Activated CD8-positive, alpha-beta memory T cell treated with anti-CD3 and anti-CD28 coated beads for 1 hour (primary cell): ENCODE data around the gene GET4.
"Not testable (repeated sequence)": the region's sequence is repeated elsewhere in the genome, so short reads cannot be mapped to it uniquely, and the experiment has no call there.

Source experiments
- DNase-seq, 2 donors: peaks; one replicate each; pipeline ENCODE4 v3.0.0-alpha.2; 2020; ENCODE audit warnings: low read depth in 1 of 2; ENCODE audit errors: extremely low read depth in 1 of 2

GET4 gene

GRCh38 chr7:868189-868486, 8.2 kb upstream of the GET4 start:
- DNase-seq: no peak

DNA sequence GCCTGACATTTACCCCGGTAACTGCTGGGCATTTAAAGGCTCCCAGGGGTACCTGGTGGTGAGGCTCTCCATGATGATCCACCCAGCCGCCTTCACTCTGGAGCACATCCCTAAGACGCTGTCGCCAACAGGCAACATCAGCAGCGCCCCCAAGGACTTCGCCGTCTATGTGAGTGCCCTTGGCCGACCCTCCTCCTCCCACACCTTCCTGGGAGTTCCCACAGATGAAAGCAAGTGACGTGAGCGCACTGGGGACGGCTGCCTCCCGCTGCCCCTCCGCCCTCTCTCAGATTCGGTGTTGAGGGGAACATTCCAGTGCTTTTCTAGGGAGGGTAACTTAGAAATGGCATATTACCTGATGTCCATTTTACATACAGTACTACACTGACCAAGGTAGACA, 7.0 kb upstream of the GET4 start:
- DNase-seq: no peak

GRCh38 chr7:871900-872537, 4.3 kb upstream of the GET4 start:
- DNase-seq: no peak

- not testable (repeated sequence) for DNase-seq
Observed at GRCh38 chr7:872685-873084, 3.7 kb upstream of the GET4 start.

- DNase-seq: peak in 1 of 2 donors; percentile 45
Observed at GRCh38 chr7:873367-874002, 2.9 kb upstream of the GET4 start.

DNA sequence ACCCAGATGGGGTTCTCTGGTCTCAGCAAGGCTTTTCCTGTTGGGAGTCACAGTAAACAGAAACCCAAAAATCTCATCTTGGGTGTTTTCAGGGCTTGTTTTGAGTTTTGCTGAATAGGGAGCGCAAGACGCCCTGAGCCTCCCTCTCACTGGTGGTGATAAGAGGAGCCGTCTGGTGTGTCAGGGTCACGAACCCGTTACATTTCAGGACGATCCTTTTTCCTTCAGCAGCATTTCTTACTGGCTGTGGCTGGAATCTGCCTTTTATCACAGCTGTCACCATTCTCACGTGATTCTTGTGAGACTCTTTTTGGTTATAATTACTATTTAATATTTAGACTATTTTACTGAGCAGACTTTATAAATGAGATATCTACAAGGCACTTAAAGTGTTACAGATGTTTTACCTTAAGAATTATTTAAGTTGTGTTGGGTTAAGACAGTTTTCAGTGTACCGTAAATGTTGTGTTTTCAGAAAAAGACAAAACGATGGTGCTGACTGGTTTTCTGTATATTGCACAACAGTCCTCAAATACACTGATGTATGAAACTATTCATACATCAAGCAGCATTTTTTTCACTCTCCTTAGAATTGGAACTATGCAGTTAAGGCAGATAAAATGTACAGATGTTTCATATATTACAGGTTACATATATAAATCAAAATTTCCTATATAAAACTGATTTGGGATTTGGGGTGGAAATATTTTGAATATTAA, 2.2 kb upstream of the GET4 start:
- no peak for DNase-seq

DNA sequence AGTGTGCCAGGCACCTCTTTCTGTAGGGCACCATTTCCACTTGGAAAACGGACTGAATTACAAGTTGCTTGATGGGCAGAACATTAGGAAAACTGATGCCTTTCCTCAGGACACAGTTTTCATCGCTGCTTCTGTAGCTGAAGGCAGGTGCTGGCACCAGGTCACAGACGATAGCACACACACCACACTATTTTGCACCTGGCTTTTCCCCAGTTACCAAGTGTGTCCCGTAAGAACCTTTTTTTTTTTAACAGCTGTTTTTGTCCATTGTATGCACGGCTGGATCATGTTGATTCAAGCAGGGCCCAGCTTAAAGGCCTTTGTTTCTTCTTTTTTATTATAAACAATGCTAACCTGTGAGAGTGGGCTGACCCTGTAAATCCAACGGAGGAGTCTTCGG, 1.3 kb upstream of the GET4 start:
- DNase-seq: no peak

DNA sequence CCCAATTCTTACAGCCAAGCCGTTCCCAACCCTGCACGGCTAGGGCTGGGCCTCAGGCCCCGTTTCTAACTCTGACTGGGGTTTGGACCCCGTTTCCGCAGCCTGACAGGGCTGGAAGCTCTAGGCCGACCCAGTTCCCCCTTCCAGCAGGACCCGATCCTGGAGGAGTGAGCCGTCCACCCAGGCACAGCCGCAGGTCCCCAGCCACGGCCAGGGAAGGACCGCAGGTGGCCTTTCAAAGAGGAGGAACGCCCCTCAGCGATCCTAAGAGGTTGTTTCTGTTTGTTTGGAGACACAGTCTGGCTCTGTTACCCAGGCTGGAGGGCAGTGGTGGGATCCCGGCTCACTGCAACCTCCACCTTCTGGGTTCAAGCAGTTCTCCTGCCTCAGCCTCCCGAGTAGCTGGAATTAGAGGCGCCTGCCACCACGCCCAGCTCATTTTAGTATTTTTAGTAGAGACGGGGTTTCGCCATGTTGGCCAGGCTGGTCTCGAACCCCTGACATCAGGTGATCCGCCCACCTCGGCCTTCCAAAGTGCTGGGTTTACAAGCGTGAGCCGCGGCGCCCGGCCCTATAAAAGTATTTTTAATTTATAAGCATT, 778 bp upstream of the GET4 start:
- no peak for DNase-seq

- DNase-seq: no peak
Observed at GRCh38 chr7:876972-877311, 588 bp downstream of the GET4 start.

DNA sequence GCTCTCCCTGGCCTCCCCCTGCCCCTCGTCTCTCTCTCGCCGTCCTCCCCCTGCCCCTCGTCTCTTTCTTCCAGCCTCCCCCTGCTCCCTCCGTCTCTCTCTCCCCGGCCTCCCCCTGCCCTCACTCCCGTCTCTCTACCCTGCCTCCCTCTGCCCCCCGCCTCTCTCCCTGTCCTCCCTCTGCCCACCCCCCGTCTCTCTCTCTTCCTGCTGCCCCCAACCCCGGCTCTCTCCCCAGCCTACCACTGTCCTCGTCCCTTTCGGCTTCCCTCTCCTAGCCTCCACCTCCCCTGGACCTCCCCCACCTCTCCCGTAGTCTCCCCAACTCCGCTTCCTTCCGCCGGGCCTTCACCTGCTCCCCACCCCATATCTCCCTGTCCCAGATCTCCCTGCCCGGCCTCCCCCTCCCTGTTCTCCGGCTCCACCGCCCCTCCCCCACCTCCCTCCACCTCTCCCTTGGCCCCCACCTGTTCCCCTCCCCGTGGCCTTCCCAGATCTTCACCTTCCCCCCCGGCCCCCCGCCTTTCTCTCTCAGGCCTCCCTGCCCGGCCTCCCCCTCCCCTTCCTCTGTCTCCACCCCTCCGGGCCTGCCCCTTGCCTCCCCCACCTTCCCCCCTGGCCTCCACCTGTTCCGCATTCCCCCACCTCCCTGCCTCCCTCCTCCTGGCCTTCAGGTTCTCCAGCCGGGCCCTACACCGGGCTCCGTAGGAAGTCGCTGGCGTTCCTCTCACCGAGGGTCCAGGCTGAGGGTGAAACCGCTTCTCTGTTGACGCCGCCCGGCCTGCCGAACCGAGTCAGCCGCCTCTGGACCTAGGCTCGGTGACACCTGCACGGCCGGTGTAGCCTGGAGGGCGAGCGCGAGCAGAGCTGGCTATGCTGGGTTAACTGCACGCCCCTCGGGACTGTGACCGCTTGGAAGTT, 1.2 kb downstream of the GET4 start:
- no peak for DNase-seq

GRCh38 chr7:879093-879492, 2.7 kb downstream of the GET4 start:
- no peak for DNase-seq

DNA sequence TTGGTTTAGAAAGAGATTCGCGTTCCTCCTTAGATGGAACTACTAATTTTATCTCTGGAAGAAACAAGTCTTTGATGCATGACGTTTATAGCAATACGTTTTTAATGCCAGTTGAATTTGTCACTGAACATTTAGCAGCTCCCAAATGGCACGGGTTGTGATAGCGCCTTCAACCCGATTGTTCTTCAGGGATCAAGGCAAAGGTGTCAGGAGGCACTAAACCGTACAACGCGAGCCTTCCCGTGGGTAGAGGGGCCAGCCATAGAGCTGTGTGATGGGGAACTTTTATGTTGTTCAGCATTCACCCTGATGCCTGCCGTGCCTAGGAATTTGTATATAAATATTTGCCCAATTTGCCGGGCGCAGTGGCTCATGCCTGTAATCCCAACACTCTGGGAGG, 3.4 kb downstream of the GET4 start:
- DNase-seq: no peak

- DNase-seq: no peak
Observed at GRCh38 chr7:880450-880849, 4.1 kb downstream of the GET4 start.

- DNase-seq: no peak
Observed at GRCh38 chr7:881441-882234, 5.3 kb downstream of the GET4 start.

GRCh38 chr7:882336-883035, 6.1 kb downstream of the GET4 start:
- no peak for DNase-seq

- no peak for DNase-seq
Observed at GRCh38 chr7:883055-884021, 7.0 kb downstream of the GET4 start.

DNA sequence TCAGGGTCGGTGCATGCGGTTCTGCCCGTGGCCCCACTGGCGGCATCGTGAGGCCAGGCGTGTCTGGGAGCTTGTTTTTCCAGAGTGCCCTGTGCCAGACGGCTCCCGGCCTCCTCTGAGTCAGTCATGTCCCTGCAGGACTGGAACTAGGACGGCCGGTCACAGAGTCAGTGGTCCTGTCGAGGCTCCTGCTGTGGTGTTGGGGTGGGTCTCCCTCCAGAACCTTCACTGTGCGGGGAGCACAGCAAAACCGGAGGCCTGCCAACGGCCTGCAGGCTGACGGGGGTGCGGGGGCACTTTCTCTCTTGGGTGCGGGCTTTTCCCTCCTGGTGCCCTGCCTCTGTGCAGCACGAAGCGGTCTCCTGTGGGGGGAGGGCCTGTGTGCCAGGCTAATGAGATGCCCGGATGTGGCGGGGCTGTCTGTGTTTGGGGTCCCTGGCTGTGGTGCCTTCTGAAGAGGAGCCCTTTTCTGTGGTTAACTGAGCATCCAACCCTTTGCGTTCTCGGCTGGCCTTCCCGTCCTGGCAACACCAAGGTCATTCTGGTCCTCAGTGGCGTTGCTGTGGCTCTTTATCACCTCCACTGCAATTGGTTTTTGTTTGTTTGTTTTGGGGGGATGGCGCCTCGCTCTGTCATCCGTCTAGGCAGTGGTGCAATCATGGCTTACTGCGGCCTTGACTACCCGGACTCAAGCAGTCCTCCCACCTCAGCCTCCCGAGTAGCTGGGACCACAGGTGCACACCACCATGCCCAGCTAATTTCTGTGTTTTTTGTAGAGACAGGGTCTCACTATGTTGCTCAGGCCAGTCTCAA, 8.0 kb downstream of the GET4 start:
- no peak for DNase-seq
